AG04450 (cell line): ENCODE measurements around the gene GATA1. TPM values are rescaled to one million over a fixed set of nuclear protein-coding genes. Genes with fewer than 3 reads are reported as not detected.

ENCODE experiments used
- CTCF ChIA-PET: fragments of 300-600, 350-600 bp; formaldehyde crosslinking; extraction: SDS; loops from one replicate; lab custom pipeline; 2022; ENCODE audit warnings: antibody characterized with exemption, inconsistent platforms; lab: Charles Lee
- POLR2A ChIA-PET: fragments of 350-600 bp; formaldehyde crosslinking; extraction: SDS; loops from one replicate; lab custom pipeline; 2021; ENCODE audit warnings: antibody characterized with exemption, inconsistent platforms; lab: Yijun Ruan, JAX
- DNase-seq: peaks from one replicate; pipeline ENCODE4 v3.0.0-alpha.2; 2011; ENCODE audit warnings: low read depth, low spot score
- H3K27ac ChIP-seq: one replicate; pipeline ENCODE4 v1.5.1; 2012; ENCODE audit warnings: low read depth, low read length, control low read depth
- H3K27me3 ChIP-seq: one replicate; pipeline ENCODE4 v1.6.0; 2012; ENCODE audit warnings: low read length; ENCODE audit not compliant: control insufficient read depth, insufficient read depth
- H3K4me3 ChIP-seq: 2 replicates; pipeline ENCODE4 v1.5.1; 2011; ENCODE audit warnings: mild to moderate bottlenecking, low read depth, low read length, control low read depth
- H3K9me3 ChIP-seq: 2 replicates; pipeline ENCODE4 v1.5.1; 2012; ENCODE audit warnings: low read length; ENCODE audit not compliant: control insufficient read depth, insufficient read depth
- polyA plus RNA-seq: library from polyadenylated mRNA; depleted of rRNA; stranded (reverse); fragments of >200 nt; gene quantifications from 2 replicates; pipeline ENCODE4 v1.2.3, GENCODE V29; 2011
- TF ChIP-seq, protein P1 (sequence below): IDR thresholded peaks from 2 replicates; pipeline ENCODE4 v1.5.1; 2011; ENCODE audit warnings: low read depth, low read length, control low read depth, inconsistent platforms

The GATA1 gene
- polyA plus RNA-seq, 1 experiment, result not detected

GRCh38 chrX:48826135-48826875 is 39.9 kb downstream of the GATA1 start, which contains the start of gene ERAS:
ERAS (plus strand) TSS chrX:48826513; CDS start chrX:48829124, 2,611 bp downstream.
- POLR2A ChIA-PET, result no interaction called here
- TF ChIP-seq, protein P1, sequence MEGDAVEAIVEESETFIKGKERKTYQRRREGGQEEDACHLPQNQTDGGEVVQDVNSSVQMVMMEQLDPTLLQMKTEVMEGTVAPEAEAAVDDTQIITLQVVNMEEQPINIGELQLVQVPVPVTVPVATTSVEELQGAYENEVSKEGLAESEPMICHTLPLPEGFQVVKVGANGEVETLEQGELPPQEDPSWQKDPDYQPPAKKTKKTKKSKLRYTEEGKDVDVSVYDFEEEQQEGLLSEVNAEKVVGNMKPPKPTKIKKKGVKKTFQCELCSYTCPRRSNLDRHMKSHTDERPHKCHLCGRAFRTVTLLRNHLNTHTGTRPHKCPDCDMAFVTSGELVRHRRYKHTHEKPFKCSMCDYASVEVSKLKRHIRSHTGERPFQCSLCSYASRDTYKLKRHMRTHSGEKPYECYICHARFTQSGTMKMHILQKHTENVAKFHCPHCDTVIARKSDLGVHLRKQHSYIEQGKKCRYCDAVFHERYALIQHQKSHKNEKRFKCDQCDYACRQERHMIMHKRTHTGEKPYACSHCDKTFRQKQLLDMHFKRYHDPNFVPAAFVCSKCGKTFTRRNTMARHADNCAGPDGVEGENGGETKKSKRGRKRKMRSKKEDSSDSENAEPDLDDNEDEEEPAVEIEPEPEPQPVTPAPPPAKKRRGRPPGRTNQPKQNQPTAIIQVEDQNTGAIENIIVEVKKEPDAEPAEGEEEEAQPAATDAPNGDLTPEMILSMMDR, result no peak
- Histone ChIP-seq H3K4me3 (no peak within 1 kb of the TSS), H3K27me3 (peaks cover 3% of the 10 kb centered on the region), H3K27ac (no peak within 1 kb of the TSS), H3K9me3 (peaks cover 6% of the 10 kb centered on the region)
- no peak for DNase-seq
- CTCF ChIA-PET, result no interaction called here

DNA sequence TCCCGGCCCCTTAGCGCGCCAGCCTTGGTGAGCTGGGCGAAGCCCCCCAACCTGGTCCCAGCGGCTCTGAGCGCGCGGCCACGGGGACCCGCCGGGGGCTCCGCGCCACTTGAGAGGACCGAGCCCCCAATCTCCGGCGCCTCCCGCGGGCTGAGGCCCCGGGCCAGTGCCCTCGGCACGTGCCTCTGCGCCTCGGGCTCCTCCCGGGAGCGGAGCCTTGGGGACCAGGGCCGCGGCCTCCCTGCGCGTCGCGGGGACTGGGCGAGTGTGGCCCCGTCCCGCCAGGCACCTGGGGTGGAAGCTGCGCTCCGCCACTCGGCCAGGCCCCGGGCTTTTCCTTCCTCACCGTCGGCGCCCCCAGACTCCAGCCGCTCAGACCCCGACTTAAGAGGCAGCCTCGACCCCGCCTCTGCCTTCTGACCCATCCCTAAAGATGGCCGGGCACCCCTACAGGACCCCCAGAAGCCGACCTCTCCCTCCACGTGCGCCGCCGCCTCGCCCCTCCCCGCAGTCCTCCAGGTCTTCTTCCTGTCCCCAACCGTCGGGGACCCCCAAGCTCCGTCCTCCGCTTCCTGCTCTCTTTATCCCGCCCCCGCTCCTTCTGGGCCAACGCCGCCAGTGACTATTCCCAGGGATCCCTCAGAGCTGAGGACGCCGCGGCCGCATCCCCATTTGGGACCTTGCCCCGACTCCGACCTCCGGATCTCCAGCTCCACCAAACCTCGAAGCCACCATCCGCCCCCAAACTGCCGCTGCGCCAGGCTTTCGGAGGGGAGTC is 40.7 kb downstream of the GATA1 start:
- CTCF ChIA-PET, result interaction anchor here (0.6 kb wide), 1 partner anchor 40 kb away, joined by 10 read pairs; no protein-coding TSS in a partner anchor
- peaks cover 5% of the 10 kb centered on the region for H3K27me3 ChIP-seq
- DNase-seq, result no peak
- peaks cover 6% of the 10 kb centered on the region for H3K9me3 ChIP-seq
- TF ChIP-seq, protein P1, result no peak
- H3K27ac ChIP-seq, result no peak overlapping the region
- POLR2A ChIA-PET, result no interaction called here
- H3K4me3 ChIP-seq, result no peak overlapping the region

GRCh38 chrX:48827654-48827968 is 41.2 kb downstream of the GATA1 start:
- TF ChIP-seq, protein P1, result no peak
- peaks cover 8% of the 10 kb centered on the region for H3K27me3 ChIP-seq
- POLR2A ChIA-PET, result no interaction called here

GRCh38 chrX:48829016-48829735 is 42.8 kb downstream of the GATA1 start:
- no peak for DNase-seq
- Histone ChIP-seq H3K4me3 (no peak overlapping the region), H3K27me3 (peaks cover 13% of the 10 kb centered on the region), H3K9me3 (peaks cover 6% of the 10 kb centered on the region), H3K27ac (no peak overlapping the region)
- ChIA-PET CTCF (no interaction called here), POLR2A (no interaction called here)
- TF ChIP-seq, protein P1, result no peak

More at GRCh38 chrX:48827654-48827968, 41.2 kb downstream of the GATA1 start:
- no peak overlapping the region for H3K4me3 ChIP-seq
- no peak for DNase-seq
- CTCF ChIA-PET, result interaction anchor here (0.6 kb wide), 1 partner anchor 40 kb away, joined by 10 read pairs; no protein-coding TSS in a partner anchor
- H3K9me3 ChIP-seq, result peaks cover 6% of the 10 kb centered on the region
- no peak overlapping the region for H3K27ac ChIP-seq
